Measurements from ENCODE around the gene CLCN6.
"Not testable (repeated sequence)": the region's sequence is repeated elsewhere in the genome, so short reads cannot be mapped to it uniquely, and the experiment has no call there.

Gene CLCN6

GRCh38 chr1:11794446-11795237 is 11.3 kb upstream of the CLCN6 start:
- FAIRE-seq (no peak), DNase-seq (ENCODE audit: extremely low spot score, insufficient read length, low read depth) (no peak)

GRCh38 chr1:11795238-11795890 is 10.6 kb upstream of the CLCN6 start:
- no peak for FAIRE-seq

GRCh38 chr1:11796036-11796828 is 9.8 kb upstream of the CLCN6 start:
- DNase-seq (ENCODE audit: extremely low spot score, insufficient read length, low read depth) (no peak), FAIRE-seq (no peak)

More at GRCh38 chr1:11795238-11795890, 10.6 kb upstream of the CLCN6 start:
- DNase-seq (ENCODE audit: extremely low spot score, insufficient read length, low read depth), result no peak

GRCh38 chr1:11797525-11798216 is 8.3 kb upstream of the CLCN6 start:
- FAIRE-seq, result no peak
- no peak for DNase-seq (ENCODE audit: extremely low spot score, insufficient read length, low read depth)

GRCh38 chr1:11799099-11799498 is 6.9 kb upstream of the CLCN6 start:
- FAIRE-seq (no peak), DNase-seq (ENCODE audit: extremely low spot score, insufficient read length, low read depth) (no peak)

- FAIRE-seq, result no peak
- no peak for DNase-seq (ENCODE audit: extremely low spot score, insufficient read length, low read depth)
These were observed 6.1 kb upstream of the CLCN6 start for GRCh38 chr1:11799896-11800295.

GRCh38 chr1:11800391-11800755 is 5.6 kb upstream of the CLCN6 start:
- FAIRE-seq (no peak), DNase-seq (ENCODE audit: extremely low spot score, insufficient read length, low read depth) (no peak)

- FAIRE-seq, result no peak
- no peak for DNase-seq (ENCODE audit: extremely low spot score, insufficient read length, low read depth)
These were observed 5.1 kb upstream of the CLCN6 start for GRCh38 chr1:11800756-11801433.

- FAIRE-seq, result no peak
- DNase-seq (ENCODE audit: extremely low spot score, insufficient read length, low read depth), result no peak
These were observed 3.4 kb upstream of the CLCN6 start for GRCh38 chr1:11802616-11802972.

GRCh38 chr1:11802973-11803885 is 2.8 kb upstream of the CLCN6 start:
- FAIRE-seq, result peak; percentile 85

GRCh38 chr1:11803924-11804665 is 1.9 kb upstream of the CLCN6 start:
- DNase-seq (ENCODE audit: extremely low spot score, insufficient read length, low read depth); FAIRE-seq: not testable (repeated sequence)

More at GRCh38 chr1:11802973-11803885, 2.8 kb upstream of the CLCN6 start:
- peak; percentile 55 for DNase-seq (ENCODE audit: extremely low spot score, insufficient read length, low read depth)

- FAIRE-seq (peak; percentile 15), DNase-seq (ENCODE audit: extremely low spot score, insufficient read length, low read depth) (no peak)
These were observed 1.1 kb upstream of the CLCN6 start for GRCh38 chr1:11804666-11805421.

- FAIRE-seq (peak; percentile 47), DNase-seq (ENCODE audit: extremely low spot score, insufficient read length, low read depth) (peak; percentile 57)
These were observed 431 bp downstream of the CLCN6 start for GRCh38 chr1:11806307-11806936.

GRCh38 chr1:11807133-11807532 is 1.1 kb downstream of the CLCN6 start:
- no peak for FAIRE-seq
- DNase-seq (ENCODE audit: extremely low spot score, insufficient read length, low read depth), result no peak

GRCh38 chr1:11813021-11813420 is 7.0 kb downstream of the CLCN6 start:
- FAIRE-seq (no peak), DNase-seq (ENCODE audit: extremely low spot score, insufficient read length, low read depth) (no peak)

- DNase-seq (ENCODE audit: extremely low spot score, insufficient read length, low read depth), result no peak
- FAIRE-seq, result no peak
These were observed 11.2 kb downstream of the CLCN6 start for GRCh38 chr1:11817192-11817591.

- no peak for FAIRE-seq
These were observed 16.1 kb downstream of the CLCN6 start for GRCh38 chr1:11822091-11822490.

More at GRCh38 chr1:11822091-11822490, 16.1 kb downstream of the CLCN6 start:
- no peak for DNase-seq (ENCODE audit: extremely low spot score, insufficient read length, low read depth)

Measured in GM18507 (cell line).